Muscle of back (tissue), 13 donors: ENCODE results near the gene SLC35C1. TPM values are rescaled to one million over a fixed set of nuclear protein-coding genes. Genes with fewer than 3 reads are reported as not detected.

Experiments
- DNase-seq, 3 donors: peaks; one replicate each; pipeline versions ENCODE4 v3.0.0 to v3.0.0-alpha.2; 2013
- long read RNA-seq, 9 donors: transcript quantifications; one replicate each; lab custom pipeline, GENCODE V29; 2026
- polyA plus RNA-seq, 10 donors: library from polyadenylated mRNA; unstranded; fragments of 120-200 nt; gene quantifications; one replicate each; pipeline ENCODE4 v1.2.1, GENCODE V29; 2013; ENCODE audit not compliant: insufficient read length in 10 of 10

Gene SLC35C1
- polyA plus RNA-seq: 1 to 10 TPM; 5.5 to 9.7 (median 7.7) TPM
- long read RNA-seq, donor 1, full-length matches to known transcripts: 8 of 8 reads
- long read RNA-seq, donor 1, partial matches to known transcripts: 0 of 8 reads
- long read RNA-seq, donor 1, other reads (novel, unspliced or antisense): 0 of 8 reads
- long read RNA-seq, donor 2, full-length matches to known transcripts: 2 of 2 reads
- long read RNA-seq, donor 2, partial matches to known transcripts: 0 of 2 reads
- long read RNA-seq, donor 2, other reads (novel, unspliced or antisense): 0 of 2 reads
- long read RNA-seq, donor 3: 0 reads
- long read RNA-seq, donor 4, full-length matches to known transcripts: 4 of 4 reads
- long read RNA-seq, donor 4, partial matches to known transcripts: 0 of 4 reads
- long read RNA-seq, donor 4, other reads (novel, unspliced or antisense): 0 of 4 reads
- long read RNA-seq, donor 5, full-length matches to known transcripts: 4 of 4 reads
- long read RNA-seq, donor 5, partial matches to known transcripts: 0 of 4 reads
- long read RNA-seq, donor 5, other reads (novel, unspliced or antisense): 0 of 4 reads
- long read RNA-seq, donor 6, full-length matches to known transcripts: 3 of 3 reads
- long read RNA-seq, donor 6, partial matches to known transcripts: 0 of 3 reads
- long read RNA-seq, donor 6, other reads (novel, unspliced or antisense): 0 of 3 reads
- long read RNA-seq, donor 7, full-length matches to known transcripts: 3 of 3 reads
- long read RNA-seq, donor 7, partial matches to known transcripts: 0 of 3 reads
- long read RNA-seq, donor 7, other reads (novel, unspliced or antisense): 0 of 3 reads
- long read RNA-seq, donor 8, full-length matches to known transcripts: 2 of 2 reads
- long read RNA-seq, donor 8, partial matches to known transcripts: 0 of 2 reads
- long read RNA-seq, donor 8, other reads (novel, unspliced or antisense): 0 of 2 reads
- long read RNA-seq, donor 9: 0 reads

GRCh38 chr11:45804761-45805304 is at the start of gene SLC35C1:
TSS of gene SLC35C1 (plus strand) at chr11:45805149. CDS start at chr11:45805802, 653 bp downstream.
- DNase-seq: peak; percentile 94 to 97 (median 95)

- DNase-seq: peak in 2 of 3 donors; percentile 17 to 54
Observed at GRCh38 chr11:45755281-45755859, 49.6 kb upstream of the SLC35C1 start.

GRCh38 chr11:45756384-45757010 is 48.5 kb upstream of the SLC35C1 start:
- DNase-seq: no peak

- DNase-seq: no peak
Observed at GRCh38 chr11:45757672-45758071, 47.3 kb upstream of the SLC35C1 start.

- DNase-seq: no peak
Observed at GRCh38 chr11:45761659-45762058, 43.3 kb upstream of the SLC35C1 start.

GRCh38 chr11:45765107-45765668 is 39.8 kb upstream of the SLC35C1 start:
- no peak for DNase-seq

GRCh38 chr11:45765836-45766235 is 39.1 kb upstream of the SLC35C1 start:
- no peak for DNase-seq

- no peak for DNase-seq
Observed at GRCh38 chr11:45766469-45766868, 38.5 kb upstream of the SLC35C1 start.

- no peak for DNase-seq
Observed at GRCh38 chr11:45768486-45768885, 36.5 kb upstream of the SLC35C1 start.

GRCh38 chr11:45769960-45770359 is 35.0 kb upstream of the SLC35C1 start:
- no peak for DNase-seq

GRCh38 chr11:45771193-45771565 is 33.8 kb upstream of the SLC35C1 start:
- DNase-seq: peak; percentile 45 to 88 (median 74)

GRCh38 chr11:45771566-45772448 is 33.1 kb upstream of the SLC35C1 start:
- peak; percentile 58 to 88 (median 73) for DNase-seq

- DNase-seq: no peak
Observed at GRCh38 chr11:45772449-45772774, 32.5 kb upstream of the SLC35C1 start.

- no peak for DNase-seq
Observed at GRCh38 chr11:45772986-45773785, 31.8 kb upstream of the SLC35C1 start.

- DNase-seq: no peak
Observed at GRCh38 chr11:45773786-45774655, 30.9 kb upstream of the SLC35C1 start.

GRCh38 chr11:45774786-45775185 is 30.2 kb upstream of the SLC35C1 start:
- no peak for DNase-seq

GRCh38 chr11:45777127-45777969 is 27.6 kb upstream of the SLC35C1 start:
- DNase-seq: peak in 1 of 3 donors; percentile 10
